GM12874 (cell line): ENCODE results near the gene RTP3.
A peak's percentile ranks its signal among the peaks of the same experiment; 100 is the strongest.

Experiments used
- TF ChIP-seq, protein P1 (sequence below): IDR thresholded peaks from 2 replicates; pipeline ENCODE4 v1.5.1; 2011; ENCODE audit warnings: low read depth, mild to moderate bottlenecking, control low read depth, low read length, moderate library complexity; ENCODE audit not compliant: insufficient read depth

The RTP3 gene

DNA sequence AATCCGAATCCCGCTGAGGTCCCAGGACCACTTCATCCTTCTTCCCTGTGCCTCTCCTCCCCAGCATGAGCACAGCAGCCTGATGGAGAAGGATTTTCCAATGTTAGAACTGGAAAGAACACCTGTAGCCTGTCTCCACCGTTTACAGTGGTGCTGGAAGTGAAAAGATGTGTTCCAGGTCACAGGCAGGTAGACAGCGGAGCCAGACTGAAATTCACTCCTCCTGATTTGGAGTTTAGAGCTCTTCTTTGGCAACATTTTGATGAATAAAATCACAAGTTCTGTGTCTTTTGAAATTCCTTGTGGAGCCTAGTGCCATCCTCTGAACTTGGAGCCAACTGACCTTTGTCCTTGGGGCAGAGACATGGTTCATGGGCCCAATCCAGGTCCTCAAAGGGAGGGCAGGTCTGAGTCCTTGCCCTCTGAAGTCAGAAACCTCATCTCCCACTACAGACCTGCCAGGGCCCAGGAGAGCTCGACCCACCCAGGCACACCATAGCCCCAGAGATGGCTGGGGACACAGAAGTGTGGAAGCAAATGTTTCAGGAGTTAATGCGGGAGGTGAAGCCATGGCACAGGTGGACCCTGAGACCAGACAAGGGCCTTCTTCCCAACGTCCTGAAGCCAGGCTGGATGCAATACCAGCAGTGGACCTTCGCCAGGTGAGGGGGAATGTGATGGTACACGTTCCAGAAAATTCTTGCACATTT, at the start of gene RTP3:
RTP3 (plus strand) TSS at position 421 of the 710 bp plus-strand sequence; CDS start at position 508, 87 bp downstream.
- TF ChIP-seq, protein P1, sequence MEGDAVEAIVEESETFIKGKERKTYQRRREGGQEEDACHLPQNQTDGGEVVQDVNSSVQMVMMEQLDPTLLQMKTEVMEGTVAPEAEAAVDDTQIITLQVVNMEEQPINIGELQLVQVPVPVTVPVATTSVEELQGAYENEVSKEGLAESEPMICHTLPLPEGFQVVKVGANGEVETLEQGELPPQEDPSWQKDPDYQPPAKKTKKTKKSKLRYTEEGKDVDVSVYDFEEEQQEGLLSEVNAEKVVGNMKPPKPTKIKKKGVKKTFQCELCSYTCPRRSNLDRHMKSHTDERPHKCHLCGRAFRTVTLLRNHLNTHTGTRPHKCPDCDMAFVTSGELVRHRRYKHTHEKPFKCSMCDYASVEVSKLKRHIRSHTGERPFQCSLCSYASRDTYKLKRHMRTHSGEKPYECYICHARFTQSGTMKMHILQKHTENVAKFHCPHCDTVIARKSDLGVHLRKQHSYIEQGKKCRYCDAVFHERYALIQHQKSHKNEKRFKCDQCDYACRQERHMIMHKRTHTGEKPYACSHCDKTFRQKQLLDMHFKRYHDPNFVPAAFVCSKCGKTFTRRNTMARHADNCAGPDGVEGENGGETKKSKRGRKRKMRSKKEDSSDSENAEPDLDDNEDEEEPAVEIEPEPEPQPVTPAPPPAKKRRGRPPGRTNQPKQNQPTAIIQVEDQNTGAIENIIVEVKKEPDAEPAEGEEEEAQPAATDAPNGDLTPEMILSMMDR = no peak

DNA sequence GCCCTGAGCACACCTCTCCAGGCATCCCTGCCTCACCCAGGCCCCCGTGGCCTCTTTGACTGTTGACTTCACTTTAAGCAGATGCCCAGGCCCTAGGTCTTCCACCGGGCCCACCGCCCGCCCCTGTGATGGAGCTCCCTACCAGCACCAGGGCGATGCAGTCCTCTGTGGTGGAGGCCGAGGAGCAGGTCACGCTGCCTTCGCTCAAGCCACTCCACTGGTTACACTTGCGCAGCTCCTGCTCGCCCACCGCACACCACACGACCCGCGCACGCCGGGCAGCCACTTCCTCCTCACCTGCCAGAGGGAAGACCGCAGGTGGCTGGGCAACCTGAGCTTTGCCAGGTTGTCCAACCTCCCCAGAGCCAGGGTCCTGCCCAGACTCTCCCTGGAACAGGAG, 49.1 kb upstream of the RTP3 start:
- TF ChIP-seq, protein P1 = no peak

DNA sequence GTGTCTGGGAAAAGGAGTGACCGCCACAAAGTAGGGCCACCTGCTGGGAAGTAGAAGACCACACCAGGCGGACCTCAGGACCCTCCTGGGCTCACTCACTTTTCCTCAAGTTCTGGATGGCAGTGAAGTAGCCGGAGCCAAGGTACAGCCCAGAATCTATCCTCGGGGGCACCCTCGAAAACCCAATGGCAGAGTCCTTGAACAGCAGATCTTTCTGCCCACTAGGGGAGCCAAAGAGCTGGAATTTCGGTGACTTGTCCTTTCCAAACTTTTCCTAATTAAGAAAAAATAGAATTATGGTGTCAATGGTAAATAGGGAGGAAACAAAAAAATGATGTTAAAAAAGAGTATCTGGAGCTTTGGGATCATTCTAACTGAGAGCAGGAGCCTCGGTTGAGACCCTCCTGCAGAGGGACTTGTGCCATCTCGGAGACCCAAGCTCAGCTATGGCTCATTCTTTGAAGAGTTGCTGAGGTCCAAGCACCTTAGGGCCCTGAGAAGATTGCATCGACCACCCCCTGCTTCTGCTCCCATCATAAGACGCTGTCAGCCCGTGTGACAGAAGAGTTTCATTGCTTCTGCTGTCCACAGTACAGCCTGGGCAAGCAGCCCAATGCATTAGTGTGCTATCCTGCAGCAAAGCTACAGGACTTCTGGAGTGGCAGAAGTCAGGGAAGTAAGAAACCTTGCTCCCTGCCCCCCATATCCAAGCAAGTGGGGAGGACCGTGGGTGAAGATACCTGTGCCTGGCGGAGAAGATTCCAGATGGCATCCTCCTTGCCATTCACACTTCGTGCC, 47.8 kb upstream of the RTP3 start:
- TF ChIP-seq, protein P1 = peak; percentile 61

DNA sequence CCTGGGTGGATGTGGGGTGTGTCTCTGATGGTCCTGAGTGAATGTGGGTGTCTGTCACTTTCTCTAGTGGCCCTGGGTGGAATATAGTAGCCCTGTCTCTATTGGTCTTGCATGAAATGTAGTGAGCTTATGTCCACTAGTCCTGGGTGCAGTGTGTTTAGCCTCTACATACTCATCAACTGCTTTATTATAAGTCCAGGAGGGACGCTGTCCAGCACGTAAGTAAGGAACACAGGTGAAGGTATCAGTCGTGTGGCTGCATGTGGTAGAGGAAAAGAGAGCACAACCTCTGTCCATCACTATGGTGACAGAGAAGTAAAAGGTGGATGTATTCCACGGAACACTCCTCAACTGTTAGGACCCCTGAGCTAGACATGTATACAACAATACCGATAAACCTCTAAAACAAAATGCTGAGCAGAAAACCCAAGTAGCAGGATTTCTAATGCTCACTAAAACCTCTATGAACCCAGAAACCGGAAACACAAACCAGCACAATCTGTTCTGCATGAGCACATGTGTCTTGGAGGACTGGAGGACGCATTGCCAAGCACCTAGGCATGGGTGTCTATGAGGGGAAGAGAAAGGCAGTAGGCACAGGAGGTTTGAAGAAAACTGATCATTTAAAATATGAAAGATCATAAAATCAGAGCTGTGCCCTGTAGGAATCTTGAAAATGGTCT, 44.1 kb upstream of the RTP3 start:
- TF ChIP-seq, protein P1 = no peak

DNA sequence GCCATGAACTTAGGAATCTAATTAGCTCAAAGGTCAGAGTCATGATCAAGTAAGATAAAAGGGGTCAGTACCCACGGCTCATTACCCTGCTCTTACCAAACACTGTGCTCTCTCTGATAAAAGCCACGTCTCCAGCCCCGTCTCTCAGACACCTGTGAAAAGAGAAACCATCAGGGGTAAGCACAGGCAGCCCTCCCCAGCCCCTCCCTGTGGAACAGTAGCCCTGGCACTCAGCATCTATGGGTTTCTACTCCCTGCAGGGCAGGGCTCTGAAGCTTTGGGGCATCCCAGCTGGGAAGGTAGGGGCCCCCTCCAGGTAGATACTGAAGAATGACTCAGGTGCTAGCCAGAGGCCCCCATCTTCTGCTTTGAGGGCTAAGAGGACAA, 43.6 kb upstream of the RTP3 start:
- TF ChIP-seq, protein P1 = no peak

DNA sequence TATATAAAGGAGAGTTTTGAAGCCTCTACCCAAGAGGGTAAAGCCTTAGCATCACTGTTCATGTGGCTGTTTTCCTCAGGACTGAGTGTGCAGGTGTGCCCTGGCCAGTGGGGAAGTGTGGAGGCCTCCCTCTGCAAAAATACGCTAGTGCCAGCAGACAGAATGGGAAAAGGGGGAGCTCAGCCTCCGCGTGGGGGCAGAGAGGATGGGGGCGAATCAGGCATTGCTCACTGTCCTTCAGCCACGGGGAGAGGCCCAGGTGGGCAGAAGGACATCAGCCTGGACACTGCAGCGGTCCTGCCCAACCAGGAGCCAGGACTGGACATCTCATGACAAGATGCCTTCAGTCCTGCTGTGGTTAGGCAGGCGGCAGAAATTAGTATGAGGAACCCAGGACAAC, 43.2 kb upstream of the RTP3 start:
- TF ChIP-seq, protein P1 = no peak
